ENCODE data around the gene ITGA7. TPM values are rescaled to one million over a fixed set of nuclear protein-coding genes. Genes with fewer than 3 reads are reported as not detected.
A peak's percentile ranks its signal among the peaks of the same experiment; 100 is the strongest.

Gene ITGA7
- total RNA-seq, 2 experiments from 2014 or later, result 3.1 TPM

GRCh38 chr12:55729819-55730818, 22.4 kb upstream of the ITGA7 start:
- peak; percentile 33 for DNase-seq
- H3K36me3 Mint-ChIP-seq (ENCODE audit: low read depth), result peaks cover 12% of the 10 kb centered on the region
- H3K4me3 Mint-ChIP-seq, result peak overlapping the region; percentile 87
- no peaks in the 10 kb centered on the region for H3K9me3 Mint-ChIP-seq
- ChIA-PET POLR2A (interaction anchor here (0.5 kb wide), 1 partner anchor 1314 kb away, joined by 4 read pairs; no protein-coding TSS in a partner anchor), CTCF (interaction anchor here (0.8 to 2.3 kb wide), 15 partner anchors 8 to 528 kb away, joined by 3 to 22 read pairs (median 4); partner anchors contain the start of genes ANKRD52, BLOC1S1, RAB5B and SUOX)
- H3K27ac Mint-ChIP-seq, result peak overlapping the region; percentile 92
- no peaks in the 10 kb centered on the region for H3K27me3 Mint-ChIP-seq
- H3K4me1 Mint-ChIP-seq, result peaks cover 36% of the 10 kb centered on the region

GRCh38 chr12:55728939-55729818, 21.5 kb upstream of the ITGA7 start, which contains the start of gene CD63:
TSS of gene CD63 (minus strand) at chr12:55729009. CDS start at chr12:55728341, 668 bp downstream.
- H3K4me3 Mint-ChIP-seq, result peak within 1 kb of the TSS; percentile 87
- POLR2A ChIA-PET, result no interaction called here
- no peaks in the 10 kb centered on the region for H3K27me3 Mint-ChIP-seq
- peak; percentile 58 for DNase-seq
- no peaks in the 10 kb centered on the region for H3K9me3 Mint-ChIP-seq
- CTCF ChIA-PET, result interaction anchor here (0.8 to 2.3 kb wide), 13 partner anchors 9 to 529 kb away, joined by 3 to 22 read pairs (median 4); partner anchors contain the start of genes ANKRD52, BLOC1S1, RAB5B and SUOX
- H3K27ac Mint-ChIP-seq, result peak within 1 kb of the TSS; percentile 92
- H3K36me3 Mint-ChIP-seq (ENCODE audit: low read depth), result peaks cover 16% of the 10 kb centered on the region
- H3K4me1 Mint-ChIP-seq, result peaks cover 42% of the 10 kb centered on the region

GRCh38 chr12:55728186-55728938, 20.7 kb upstream of the ITGA7 start:
- no peak for DNase-seq
- Mint-ChIP-seq H3K27ac (peak overlapping the region; percentile 62), H3K4me1 (peaks cover 42% of the 10 kb centered on the region), H3K9me3 (no peaks in the 10 kb centered on the region), H3K4me3 (peak overlapping the region; percentile 69), H3K27me3 (no peaks in the 10 kb centered on the region), H3K36me3 (ENCODE audit: low read depth) (peaks cover 19% of the 10 kb centered on the region)
- CTCF ChIA-PET, result interaction anchor here (1.4 to 1.7 kb wide), 5 partner anchors 9 to 90 kb away, joined by 3 to 17 read pairs (median 4); partner anchors contain the start of genes BLOC1S1 and ORMDL2
- POLR2A ChIA-PET, result no interaction called here

DNA sequence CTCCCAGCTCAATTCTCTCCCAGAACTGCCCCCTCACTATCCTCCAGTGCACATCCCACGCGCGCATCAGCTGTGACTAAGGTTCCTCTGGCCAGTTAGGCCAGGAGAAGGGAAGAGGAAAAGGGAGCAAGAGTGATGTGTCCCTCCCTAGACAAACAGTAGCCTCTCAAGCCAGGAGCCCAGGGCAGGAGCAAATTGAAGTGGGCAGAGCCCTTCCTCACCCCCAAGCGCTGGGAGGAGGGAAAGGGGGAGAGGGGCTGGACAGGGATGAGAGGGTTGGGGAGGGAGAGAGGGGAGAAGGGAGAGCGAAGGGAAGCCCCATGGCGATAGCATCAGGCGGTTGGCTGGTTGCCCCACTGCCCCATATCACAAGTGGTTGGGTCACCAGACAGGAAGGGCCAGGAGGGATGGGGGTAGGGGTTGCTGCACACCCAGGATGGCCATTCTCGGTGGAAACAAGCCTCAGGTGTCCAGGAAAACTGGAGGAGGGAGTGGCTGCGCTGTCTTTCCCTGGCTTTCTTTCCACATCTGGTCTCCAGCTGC, 20.0 kb upstream of the ITGA7 start:
- Mint-ChIP-seq H3K4me3 (peak overlapping the region; percentile 69), H3K36me3 (ENCODE audit: low read depth) (peaks cover 19% of the 10 kb centered on the region), H3K4me1 (peaks cover 42% of the 10 kb centered on the region), H3K9me3 (no peaks in the 10 kb centered on the region), H3K27ac (peak overlapping the region; percentile 72), H3K27me3 (no peaks in the 10 kb centered on the region)
- ChIA-PET POLR2A (no interaction called here), CTCF (interaction anchor here (1.5 kb wide), 2 partner anchors 11 to 90 kb away, joined by 3 to 4 read pairs; partner anchors contain the start of gene ORMDL2)
- DNase-seq, result no peak

GRCh38 chr12:55726971-55727370, 19.3 kb upstream of the ITGA7 start:
- H3K4me1 Mint-ChIP-seq, result peaks cover 42% of the 10 kb centered on the region
- POLR2A ChIA-PET, result no interaction called here

GRCh38 chr12:55725556-55725955, 17.9 kb upstream of the ITGA7 start:
- Mint-ChIP-seq H3K27ac (peak overlapping the region; percentile 68), H3K4me3 (no peak overlapping the region), H3K36me3 (ENCODE audit: low read depth) (peaks cover 21% of the 10 kb centered on the region), H3K27me3 (no peaks in the 10 kb centered on the region), H3K9me3 (no peaks in the 10 kb centered on the region), H3K4me1 (peaks cover 41% of the 10 kb centered on the region)
- DNase-seq, result no peak
- ChIA-PET CTCF (interaction anchor here (0.6 to 2.4 kb wide), 4 partner anchors 12 to 60 kb away, joined by 3 to 33 read pairs (median 6); no protein-coding TSS in a partner anchor), POLR2A (no interaction called here)

More at GRCh38 chr12:55726971-55727370, 19.3 kb upstream of the ITGA7 start:
- Mint-ChIP-seq H3K9me3 (no peaks in the 10 kb centered on the region), H3K4me3 (peak overlapping the region; percentile 69), H3K27me3 (no peaks in the 10 kb centered on the region), H3K36me3 (ENCODE audit: low read depth) (peaks cover 19% of the 10 kb centered on the region), H3K27ac (peak overlapping the region; percentile 72)
- CTCF ChIA-PET, result interaction anchor here (1.5 kb wide), 2 partner anchors 12 to 91 kb away, joined by 3 to 4 read pairs; partner anchors contain the start of gene ORMDL2
- no peak for DNase-seq

DNA sequence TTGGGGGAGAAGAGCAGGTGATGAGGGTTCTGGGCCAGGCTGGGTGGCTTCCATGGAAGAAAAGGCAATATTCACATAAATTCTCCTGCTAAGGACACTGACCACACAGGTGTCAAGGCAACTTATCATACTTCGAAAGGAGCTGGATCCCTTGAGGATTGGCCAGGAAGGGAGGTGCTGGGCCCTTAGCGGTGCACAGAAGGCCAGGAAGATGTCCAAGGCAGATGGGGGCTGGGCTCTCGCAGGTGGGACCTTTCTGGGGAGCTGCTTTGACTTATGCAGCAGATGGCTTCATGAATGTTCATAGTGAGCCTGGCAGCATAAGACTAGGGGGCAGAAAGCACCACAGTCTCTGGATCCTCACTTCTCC, 17.2 kb upstream of the ITGA7 start:
- H3K27me3 Mint-ChIP-seq, result no peaks in the 10 kb centered on the region
- POLR2A ChIA-PET, result interaction anchor here (1.0 kb wide), 1 partner anchor 9 kb away, joined by 4 read pairs; the partner anchor contains the start of gene BLOC1S1
- H3K36me3 Mint-ChIP-seq (ENCODE audit: low read depth), result peaks cover 21% of the 10 kb centered on the region
- no peak for DNase-seq
- no peak overlapping the region for H3K27ac Mint-ChIP-seq
- H3K4me3 Mint-ChIP-seq, result no peak overlapping the region
- H3K4me1 Mint-ChIP-seq, result peaks cover 39% of the 10 kb centered on the region
- CTCF ChIA-PET, result interaction anchor here (0.7 to 2.4 kb wide), 7 partner anchors 9 to 388 kb away, joined by 3 to 33 read pairs (median 5); partner anchors contain the start of genes BLOC1S1 and ITGA7
- no peaks in the 10 kb centered on the region for H3K9me3 Mint-ChIP-seq

GRCh38 chr12:55724226-55724939, 16.7 kb upstream of the ITGA7 start:
- H3K4me1 Mint-ChIP-seq, result peaks cover 38% of the 10 kb centered on the region
- no peak overlapping the region for H3K4me3 Mint-ChIP-seq
- CTCF ChIA-PET, result interaction anchor here (0.7 to 2.4 kb wide), 8 partner anchors 8 to 389 kb away, joined by 3 to 33 read pairs (median 5); partner anchors contain the start of genes BLOC1S1 and ITGA7
- POLR2A ChIA-PET, result interaction anchor here (1.0 kb wide), 1 partner anchor 9 kb away, joined by 4 read pairs; the partner anchor contains the start of gene BLOC1S1
- H3K9me3 Mint-ChIP-seq, result no peaks in the 10 kb centered on the region
- H3K36me3 Mint-ChIP-seq (ENCODE audit: low read depth), result peaks cover 21% of the 10 kb centered on the region
- peak overlapping the region; percentile 66 for H3K27ac Mint-ChIP-seq
- no peaks in the 10 kb centered on the region for H3K27me3 Mint-ChIP-seq
- DNase-seq, result peak; percentile 77

DNA sequence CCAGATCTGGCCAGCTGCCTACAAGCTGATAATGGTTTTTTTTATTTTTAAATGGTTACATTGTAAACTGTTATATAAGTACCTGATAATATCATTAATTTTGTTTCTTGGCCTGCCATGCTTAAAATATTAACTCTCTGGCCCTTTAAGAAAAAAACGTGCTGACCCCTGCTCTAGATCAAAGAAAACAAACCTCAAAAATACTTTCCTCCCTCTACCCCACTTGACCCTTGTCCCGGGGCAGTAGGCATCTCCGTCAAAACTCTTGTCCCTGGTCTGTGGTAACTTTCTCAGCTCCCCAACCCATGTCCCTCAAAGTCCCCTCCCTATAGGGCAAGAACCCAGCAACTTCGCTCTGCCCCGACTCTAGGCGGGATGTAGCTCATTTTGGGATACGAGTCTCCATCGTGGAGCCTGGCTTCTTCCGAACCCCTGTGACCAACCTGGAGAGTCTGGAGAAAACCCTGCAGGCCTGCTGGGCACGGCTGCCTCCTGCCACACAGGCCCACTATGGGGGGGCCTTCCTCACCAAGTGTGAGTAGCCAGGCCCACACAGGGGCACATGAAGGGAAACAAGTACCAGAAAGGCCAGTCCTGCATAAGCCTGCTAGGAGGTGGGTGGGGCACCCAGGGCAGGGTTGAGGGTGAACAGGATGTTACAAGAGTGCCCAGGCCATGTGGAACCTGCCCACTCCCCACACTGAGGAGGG, 16.0 kb upstream of the ITGA7 start:
- H3K27me3 Mint-ChIP-seq, result no peaks in the 10 kb centered on the region

DNA sequence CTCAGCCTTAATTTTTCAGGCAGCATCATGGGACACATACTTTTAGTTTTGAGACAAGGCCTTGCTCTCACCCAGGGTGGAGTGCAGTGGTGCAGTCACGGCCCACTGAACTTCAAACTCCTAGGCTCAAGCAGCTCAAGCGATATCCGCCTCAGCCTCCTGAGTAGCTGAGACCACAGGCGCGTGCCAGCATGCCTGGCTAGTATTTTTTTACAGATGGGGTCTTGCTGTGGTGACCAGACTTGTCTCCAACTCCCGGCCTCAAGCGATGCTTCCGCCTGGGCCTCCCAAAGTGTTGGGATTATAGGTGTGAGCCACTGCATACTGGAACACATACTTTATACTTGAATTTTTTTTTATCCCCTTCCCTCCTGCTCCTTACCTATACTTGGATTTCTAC, 15.2 kb upstream of the ITGA7 start:
- Mint-ChIP-seq H3K27me3 (no peaks in the 10 kb centered on the region), H3K4me1 (peaks cover 49% of the 10 kb centered on the region), H3K36me3 (ENCODE audit: low read depth) (peaks cover 33% of the 10 kb centered on the region), H3K4me3 (no peak overlapping the region), H3K9me3 (no peaks in the 10 kb centered on the region), H3K27ac (no peak overlapping the region)
- no peak for DNase-seq
- CTCF ChIA-PET, result interaction anchor here (1.0 to 9.0 kb wide), 3 partner anchors 15 to 401 kb away, joined by 3 to 75 read pairs (median 3); partner anchors contain the start of gene ITGA7
- POLR2A ChIA-PET, result no interaction called here

More for the DNA sequence above, 16.0 kb upstream of the ITGA7 start:
- ChIA-PET POLR2A (no interaction called here), CTCF (interaction anchor here (1.0 to 9.0 kb wide), 6 partner anchors 13 to 400 kb away, joined by 3 to 75 read pairs (median 5); partner anchors contain the start of gene ITGA7)
- no peak for DNase-seq
- H3K4me3 Mint-ChIP-seq, result no peak overlapping the region
- H3K4me1 Mint-ChIP-seq, result peaks cover 41% of the 10 kb centered on the region
- peaks cover 26% of the 10 kb centered on the region for H3K36me3 Mint-ChIP-seq (ENCODE audit: low read depth)
- no peaks in the 10 kb centered on the region for H3K9me3 Mint-ChIP-seq
- no peak overlapping the region for H3K27ac Mint-ChIP-seq
